HepG2 (cell line): Measurements from ENCODE around the gene PIEZO2. TPM values are rescaled to one million over a fixed set of nuclear protein-coding genes. Genes with fewer than 3 reads are reported as not detected.

Source experiments
- ATRX ChIP-seq: sonication (generic); formaldehyde crosslinking; IDR thresholded peaks from 2 replicates; pipeline ENCODE4 v1.4.0; 2020; ENCODE audit warnings: missing genetic modification reagents, borderline replicate concordance
- EP300 ChIP-seq, 3 experiments: sonication (generic) in 1 of 3; formaldehyde crosslinking in 1 of 3; IDR thresholded peaks; 2 replicates each; pipeline versions ENCODE4 v1.5.1 to v1.6.1; 2011 to 2020; ENCODE audit warnings: low read depth in 2 of 3, low read length in 2 of 3, borderline replicate concordance in 1 of 3, improper control_type of control experiment in 1 of 3, mild to moderate bottlenecking in 1 of 3, missing genetic modification reagents in 1 of 3, moderate library complexity in 1 of 3
- HNRNPH1 ChIP-seq: fragments of 200-400 bp; formaldehyde crosslinking; optimal IDR thresholded peaks from 2 replicates; pipeline ENCODE3; 2017; ENCODE audit warnings: mild to moderate bottlenecking, low read depth, low read length
- NCOR1 ChIP-seq: fragments of 200-600 bp; sonication (generic); IDR thresholded peaks from 2 replicates; pipeline ENCODE4 v1.7.0; 2017; ENCODE audit warnings: antibody characterized with exemption, low read length, borderline replicate concordance
- PHF20 ChIP-seq: sonication (generic); formaldehyde crosslinking; IDR thresholded peaks from 2 replicates; pipeline ENCODE4 v1.5.0; 2020; ENCODE audit warnings: mild to moderate bottlenecking, missing genetic modification reagents
- RBAK ChIP-seq: sonication (generic); formaldehyde crosslinking; IDR thresholded peaks from 2 replicates; pipeline ENCODE4 v1.5.1; 2020; ENCODE audit warnings: mild to moderate bottlenecking, missing genetic modification reagents
- SUZ12 ChIP-seq: fragments of 150-350 bp; IDR thresholded peaks from 2 replicates; pipeline ENCODE4 v1.6.1; 2014; ENCODE audit warnings: low read depth, low read length
- ZC3H13 ChIP-seq: sonication (generic); formaldehyde crosslinking; IDR thresholded peaks from 2 replicates; pipeline ENCODE4 v1.8.1; 2023; ENCODE audit warnings: mild to moderate bottlenecking, missing genetic modification reagents, moderate library complexity
- ZNF333 ChIP-seq: sonication (generic); formaldehyde crosslinking; IDR thresholded peaks from 2 replicates; pipeline ENCODE4 v1.4.0; 2020; ENCODE audit warnings: mild to moderate bottlenecking, missing genetic modification reagents, borderline replicate concordance
- ZNF354B ChIP-seq: sonication (generic); formaldehyde crosslinking; IDR thresholded peaks from 2 replicates; pipeline ENCODE4 v1.8.0; 2022; ENCODE audit warnings: mild to moderate bottlenecking, missing genetic modification reagents
- ZNF550 ChIP-seq: sonication (generic); formaldehyde crosslinking; IDR thresholded peaks from 2 replicates; pipeline ENCODE4 v1.4.0; 2020; ENCODE audit warnings: mild to moderate bottlenecking, missing genetic modification reagents, borderline replicate concordance
- ZNF558 ChIP-seq: sonication (generic); formaldehyde crosslinking; IDR thresholded peaks from 2 replicates; pipeline ENCODE4 v1.9.0; 2022; ENCODE audit warnings: mild to moderate bottlenecking, missing genetic modification reagents, borderline replicate concordance
- polyA plus RNA-seq, 8 experiments: library from polyadenylated mRNA; depleted of rRNA in 3 of 8; stranded (reverse) in 7 of 8; unstranded in 1 of 8; fragments of >200 nt; fragmentation: Illumina TruSeq in 4 of 8; extraction: Trizol in 4 of 8; gene quantifications; 2 replicates each; pipeline versions ENCODE4 v1.2.1 to v1.2.3, GENCODE V29; 2011 to 2016; ENCODE audit warnings: low read depth in 4 of 8, missing spikeins in 1 of 8, mixed read lengths in 1 of 8; ENCODE audit not compliant: insufficient read depth in 1 of 8
- total RNA-seq, 5 experiments: library from RNA; depleted of rRNA; stranded (reverse); fragments of >200 nt; fragmentation: Illumina TruSeq; extraction: Trizol; gene quantifications; 2 replicates each; pipeline ENCODE4 v1.2.3, GENCODE V29; 2016; ENCODE audit warnings: low read depth in 1 of 5
- TF ChIP-seq, protein P1 (sequence below): sonication (generic); formaldehyde crosslinking; IDR thresholded peaks from 2 replicates; pipeline ENCODE4 v1.4.0; 2020; ENCODE audit warnings: missing genetic modification reagents
- TF ChIP-seq, protein P2 (sequence below): sonication (generic); formaldehyde crosslinking; IDR thresholded peaks from 2 replicates; pipeline ENCODE4 v1.8.0; 2022; ENCODE audit warnings: missing genetic modification reagents, low read depth, mild to moderate bottlenecking, borderline replicate concordance
- TF ChIP-seq, protein P3 (sequence below): IDR thresholded peaks from 2 replicates; pipeline ENCODE4 v1.6.1; 2016
- TF ChIP-seq, protein P4 (sequence below): sonication (generic); formaldehyde crosslinking; IDR thresholded peaks from 2 replicates; pipeline ENCODE4 v1.4.0; 2020; ENCODE audit warnings: mild to moderate bottlenecking, missing genetic modification reagents
- TF ChIP-seq, protein P5 (sequence below): IDR thresholded peaks from 2 replicates; pipeline ENCODE4 v1.6.1; 2018; ENCODE audit warnings: missing genetic modification reagents

Gene PIEZO2
- total and polyA plus RNA-seq, 2 of the 13 experiments (the other 11 are each of a cell fraction or from before 2014, with no cell fraction given): 15.2 to 27.2 TPM

DNA sequence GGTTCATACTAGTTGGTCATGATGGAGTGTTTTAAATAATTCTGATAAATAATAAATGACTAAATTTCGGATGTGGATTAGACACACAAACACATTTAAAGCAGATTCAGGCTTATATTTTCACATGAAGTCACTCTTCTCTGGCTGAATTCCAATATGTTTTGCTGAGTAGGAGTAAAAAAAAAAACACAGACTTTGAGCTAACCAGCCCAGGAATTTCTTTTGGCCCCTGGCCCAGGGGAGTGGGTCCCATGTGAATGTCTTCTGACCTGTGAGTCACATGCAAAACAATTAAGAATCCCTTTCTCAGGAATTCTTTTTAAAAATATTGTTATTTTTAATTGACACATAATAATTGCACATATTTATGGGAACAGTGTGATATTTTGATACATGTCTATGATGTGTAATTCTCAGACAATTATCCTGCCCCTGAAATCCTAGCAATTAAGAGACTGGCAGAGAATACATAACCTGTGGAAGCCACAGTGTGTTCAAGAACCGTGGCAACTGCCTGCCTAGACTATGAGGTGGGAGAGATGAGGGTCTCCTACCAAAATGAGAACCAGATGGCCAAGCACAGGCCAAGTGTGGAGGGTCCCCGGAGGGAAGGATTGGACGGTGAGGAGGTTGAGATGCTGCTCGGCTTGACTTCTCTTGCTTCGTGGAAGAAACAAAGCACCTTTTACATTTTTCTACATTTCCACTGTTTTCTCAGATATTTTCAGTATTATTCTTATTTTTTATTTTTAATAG lies 236.4 kb downstream of the PIEZO2 start (continued):
- TF ChIP-seq, protein P1, sequence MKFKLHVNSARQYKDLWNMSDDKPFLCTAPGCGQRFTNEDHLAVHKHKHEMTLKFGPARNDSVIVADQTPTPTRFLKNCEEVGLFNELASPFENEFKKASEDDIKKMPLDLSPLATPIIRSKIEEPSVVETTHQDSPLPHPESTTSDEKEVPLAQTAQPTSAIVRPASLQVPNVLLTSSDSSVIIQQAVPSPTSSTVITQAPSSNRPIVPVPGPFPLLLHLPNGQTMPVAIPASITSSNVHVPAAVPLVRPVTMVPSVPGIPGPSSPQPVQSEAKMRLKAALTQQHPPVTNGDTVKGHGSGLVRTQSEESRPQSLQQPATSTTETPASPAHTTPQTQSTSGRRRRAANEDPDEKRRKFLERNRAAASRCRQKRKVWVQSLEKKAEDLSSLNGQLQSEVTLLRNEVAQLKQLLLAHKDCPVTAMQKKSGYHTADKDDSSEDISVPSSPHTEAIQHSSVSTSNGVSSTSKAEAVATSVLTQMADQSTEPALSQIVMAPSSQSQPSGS (CRISPR knock-in tag): peak; percentile 35; the same call in 1 of the 2 replicates
- TF ChIP-seq ZNF354B (CRISPR knock-in tag) (no peak), EP300 (IDR thresholded peaks at IDR 0.05; ENCODE audit: low read depth in 2 of 2, low read length in 2 of 2) (peak in 1 of 2 experiments; percentile 61; a peak in 2 of 4 replicates), EP300 (CRISPR knock-in tag; IDR thresholded peaks at IDR 0.05; ENCODE audit: borderline replicate concordance) (no peak), PHF20 (CRISPR knock-in tag) (no peak), ZNF333 (no peak), RBAK (CRISPR knock-in tag) (no peak), ZNF550 (CRISPR knock-in tag) (no peak), NCOR1 (0 out of 2 replicates have a peak, but pooled peaks have one; percentile 39), ZC3H13 (CRISPR knock-in tag) (no peak), SUZ12 (no peak), HNRNPH1 (no peak), ZNF558 (CRISPR knock-in tag) (no peak), ATRX (CRISPR knock-in tag) (no peak)
- TF ChIP-seq, protein P2, sequence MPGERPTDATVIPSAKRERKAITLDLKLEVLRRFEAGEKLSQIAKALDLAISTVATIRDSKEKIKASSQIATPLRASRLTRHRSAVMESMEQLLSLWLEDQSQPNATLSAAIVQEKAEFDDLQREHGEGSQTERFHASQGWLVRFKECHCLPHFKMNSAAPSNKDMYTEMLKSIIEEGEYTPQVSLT (CRISPR knock-in tag): no peak
- TF ChIP-seq, protein P3, sequence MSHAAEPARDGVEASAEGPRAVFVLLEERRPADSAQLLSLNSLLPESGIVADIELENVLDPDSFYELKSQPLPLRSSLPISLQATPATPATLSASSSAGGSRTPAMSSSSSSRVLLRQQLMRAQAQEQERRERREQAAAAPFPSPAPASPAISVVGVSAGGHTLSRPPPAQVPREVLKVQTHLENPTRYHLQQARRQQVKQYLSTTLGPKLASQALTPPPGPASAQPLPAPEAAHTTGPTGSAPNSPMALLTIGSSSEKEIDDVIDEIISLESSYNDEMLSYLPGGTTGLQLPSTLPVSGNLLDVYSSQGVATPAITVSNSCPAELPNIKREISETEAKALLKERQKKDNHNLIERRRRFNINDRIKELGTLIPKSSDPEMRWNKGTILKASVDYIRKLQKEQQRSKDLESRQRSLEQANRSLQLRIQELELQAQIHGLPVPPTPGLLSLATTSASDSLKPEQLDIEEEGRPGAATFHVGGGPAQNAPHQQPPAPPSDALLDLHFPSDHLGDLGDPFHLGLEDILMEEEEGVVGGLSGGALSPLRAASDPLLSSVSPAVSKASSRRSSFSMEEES (CRISPR knock-in tag): peak; percentile 86; the same call in 1 of the 2 replicates
- TF ChIP-seq, protein P4, sequence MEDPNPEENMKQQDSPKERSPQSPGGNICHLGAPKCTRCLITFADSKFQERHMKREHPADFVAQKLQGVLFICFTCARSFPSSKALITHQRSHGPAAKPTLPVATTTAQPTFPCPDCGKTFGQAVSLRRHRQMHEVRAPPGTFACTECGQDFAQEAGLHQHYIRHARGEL (CRISPR knock-in tag): no peak
- TF ChIP-seq, protein P5, sequence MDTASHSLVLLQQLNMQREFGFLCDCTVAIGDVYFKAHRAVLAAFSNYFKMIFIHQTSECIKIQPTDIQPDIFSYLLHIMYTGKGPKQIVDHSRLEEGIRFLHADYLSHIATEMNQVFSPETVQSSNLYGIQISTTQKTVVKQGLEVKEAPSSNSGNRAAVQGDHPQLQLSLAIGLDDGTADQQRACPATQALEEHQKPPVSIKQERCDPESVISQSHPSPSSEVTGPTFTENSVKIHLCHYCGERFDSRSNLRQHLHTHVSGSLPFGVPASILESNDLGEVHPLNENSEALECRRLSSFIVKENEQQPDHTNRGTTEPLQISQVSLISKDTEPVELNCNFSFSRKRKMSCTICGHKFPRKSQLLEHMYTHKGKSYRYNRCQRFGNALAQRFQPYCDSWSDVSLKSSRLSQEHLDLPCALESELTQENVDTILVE (CRISPR knock-in tag): no peak
